Stimulated activated naive CD4-positive, alpha-beta T cell treated with Interleukin-2 at 50 U/mL for 16 hours (primary cell): ENCODE data around the gene FYB1.
A peak's percentile ranks its signal among the peaks of the same experiment; 100 is the strongest.

Experiments used
- DNase-seq: peaks from one replicate; lab custom pipeline; 2025; lab: John Stamatoyannopoulos, UW

FYB1 gene

GRCh38 chr5:39082995-39083394 is 136.4 kb downstream of the FYB1 start:
- no peak for DNase-seq

DNA sequence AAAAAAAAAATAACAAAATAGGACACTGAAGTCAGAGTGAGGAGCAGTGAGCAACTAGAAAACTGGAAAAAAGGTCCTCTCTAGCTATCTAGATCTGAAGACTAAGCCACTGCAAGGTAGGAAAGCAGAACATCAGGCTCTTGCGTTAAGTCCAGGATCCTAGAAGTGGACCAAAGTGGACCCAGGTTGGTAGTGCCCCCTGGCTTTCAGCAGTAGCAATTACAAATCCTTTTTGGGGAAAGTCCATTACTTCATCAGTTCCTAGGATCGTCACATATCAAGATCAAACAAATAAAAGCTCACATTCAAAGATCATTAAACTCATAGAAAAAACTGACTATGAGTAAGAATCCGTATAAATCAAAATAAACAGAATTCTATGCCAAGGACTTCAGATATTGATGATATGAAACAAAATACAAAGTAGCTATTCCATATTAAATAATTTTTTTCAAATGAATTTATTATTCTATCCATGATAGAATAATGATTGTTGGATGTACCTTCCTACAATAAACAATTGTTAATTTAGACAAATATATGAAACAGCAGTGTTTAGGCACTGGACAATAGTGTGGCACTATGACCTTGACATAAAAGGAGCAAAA is 138.7 kb downstream of the FYB1 start:
- DNase-seq, result peak; percentile 5

GRCh38 chr5:39080168-39080567 is 139.2 kb downstream of the FYB1 start:
- DNase-seq, result no peak

DNA sequence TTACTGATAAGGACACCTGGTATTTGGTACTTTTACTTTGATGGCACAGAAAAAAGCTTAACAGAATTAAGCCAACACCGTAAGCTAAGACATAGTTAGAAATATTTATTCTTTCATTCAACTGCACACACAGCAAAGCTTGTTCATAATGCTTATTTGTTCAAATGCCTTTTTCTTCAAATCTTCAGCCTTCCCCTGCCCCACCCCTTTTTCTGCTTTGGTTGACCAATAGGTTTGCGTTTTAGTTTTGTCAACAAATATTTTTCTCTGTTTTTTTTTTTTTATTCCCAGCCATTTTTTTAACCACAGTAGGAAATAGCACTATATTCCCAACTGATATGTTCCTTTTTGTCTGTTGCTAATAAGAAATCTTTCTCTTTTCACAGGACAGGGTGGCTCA is 140.2 kb downstream of the FYB1 start:
- no peak for DNase-seq

DNA sequence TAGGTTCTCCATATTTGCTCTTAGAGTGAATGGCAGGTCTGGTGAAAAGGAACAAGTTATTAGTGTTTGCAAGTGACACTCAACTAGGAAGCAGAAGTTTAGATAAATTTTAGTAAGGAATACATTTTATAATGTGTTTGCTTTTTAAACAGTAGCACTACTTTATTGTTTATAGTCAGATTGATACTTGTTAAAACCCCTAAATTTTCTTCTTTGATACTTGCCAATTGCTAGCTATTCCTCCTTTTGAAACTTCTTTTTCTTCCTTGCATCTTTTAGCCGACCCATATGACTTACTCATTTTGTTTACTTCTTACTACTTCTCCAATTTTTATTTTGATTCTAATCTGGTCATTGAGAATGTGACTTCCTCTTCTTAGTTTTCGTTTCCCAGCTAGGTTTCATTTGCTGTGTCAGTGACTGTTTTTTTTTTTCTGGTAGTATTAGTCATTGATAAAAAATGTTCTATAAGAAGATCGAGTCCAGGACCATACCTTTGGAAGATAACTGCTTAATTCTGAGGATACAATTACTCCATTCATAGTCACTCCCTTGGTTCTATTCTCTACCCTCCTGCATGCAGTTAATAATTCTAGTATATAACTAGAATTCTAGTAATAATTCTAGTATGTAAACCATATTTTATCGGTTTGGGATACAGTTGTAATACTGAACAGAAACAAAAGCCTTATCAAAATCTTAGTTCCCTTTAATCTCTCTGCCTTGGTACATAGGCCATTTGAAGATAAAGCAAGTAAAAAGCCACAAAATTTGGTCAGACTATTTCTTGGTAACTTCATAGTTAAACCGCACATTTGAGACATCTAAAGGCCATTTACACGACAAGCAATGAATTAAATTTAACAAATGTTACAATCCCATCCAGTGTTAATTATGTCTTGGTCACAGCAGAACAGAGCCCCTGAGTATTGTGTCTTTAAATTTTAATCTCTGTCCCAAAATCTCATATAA is 142.3 kb downstream of the FYB1 start:
- no peak for DNase-seq

GRCh38 chr5:39076101-39076756 is 143.1 kb downstream of the FYB1 start:
- DNase-seq, result no peak

DNA sequence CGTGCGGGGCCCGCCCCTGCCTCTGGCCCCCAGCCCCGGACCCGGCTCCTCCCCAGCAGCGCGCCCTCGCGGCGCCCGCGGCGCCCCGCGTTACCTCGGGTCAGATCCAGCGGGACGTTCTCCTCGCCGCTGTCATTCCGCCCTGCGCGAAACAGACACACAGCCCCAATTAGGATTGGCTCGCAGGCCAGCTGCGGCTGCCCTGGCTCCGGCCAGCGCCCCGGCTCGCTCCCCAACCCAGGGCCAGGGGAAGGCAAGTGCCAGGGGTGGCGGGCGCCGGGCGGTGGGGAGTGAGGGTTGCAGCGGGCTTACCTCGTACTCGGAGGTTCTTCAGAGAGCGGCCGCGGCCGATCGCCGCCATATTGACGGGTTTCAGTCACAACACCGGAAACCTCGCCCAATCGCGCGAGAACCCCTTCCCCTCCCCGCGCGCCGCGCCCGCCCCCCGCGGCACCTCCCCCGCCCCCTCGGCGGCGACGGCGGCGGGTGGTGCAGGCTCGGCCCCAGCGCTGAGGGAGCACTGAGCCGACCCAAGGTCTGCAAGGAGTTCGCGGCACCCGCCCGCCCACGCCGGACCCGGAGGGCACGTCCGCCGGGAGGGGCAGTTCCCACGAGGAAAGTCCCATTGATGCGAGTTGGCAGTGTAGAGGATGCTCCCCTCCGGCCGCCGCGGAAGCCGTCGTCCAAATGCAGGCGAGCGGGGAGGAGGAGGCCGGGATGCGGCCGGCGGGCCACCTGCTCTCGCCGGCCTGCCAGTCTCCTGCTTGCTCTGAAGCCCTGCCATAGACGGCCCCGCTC is 145.1 kb downstream of the FYB1 start, which contains the start of gene RICTOR:
Gene RICTOR, minus strand, starts transcription at position 383 of the 798 bp plus-strand sequence. Its CDS starts 22 bp downstream, at position 361.
- peak; percentile 88 for DNase-seq

DNA sequence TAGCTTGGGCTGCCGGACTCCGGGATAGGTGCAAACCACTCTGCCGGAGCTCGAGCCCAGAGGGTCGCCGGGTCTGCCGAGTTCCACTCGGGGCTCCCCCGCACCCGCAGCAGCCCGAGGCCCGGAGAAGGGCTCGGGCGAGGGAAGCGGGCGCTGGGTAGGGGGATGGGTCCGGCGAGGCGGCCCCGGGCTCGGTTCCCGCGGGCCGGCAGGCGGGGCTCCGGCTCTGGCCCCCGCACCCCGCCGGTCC is 145.7 kb downstream of the FYB1 start:
- no peak for DNase-seq

- peak; percentile 38 for DNase-seq
Measured at GRCh38 chr5:39072925-39073766, 146.2 kb downstream of the FYB1 start.

DNA sequence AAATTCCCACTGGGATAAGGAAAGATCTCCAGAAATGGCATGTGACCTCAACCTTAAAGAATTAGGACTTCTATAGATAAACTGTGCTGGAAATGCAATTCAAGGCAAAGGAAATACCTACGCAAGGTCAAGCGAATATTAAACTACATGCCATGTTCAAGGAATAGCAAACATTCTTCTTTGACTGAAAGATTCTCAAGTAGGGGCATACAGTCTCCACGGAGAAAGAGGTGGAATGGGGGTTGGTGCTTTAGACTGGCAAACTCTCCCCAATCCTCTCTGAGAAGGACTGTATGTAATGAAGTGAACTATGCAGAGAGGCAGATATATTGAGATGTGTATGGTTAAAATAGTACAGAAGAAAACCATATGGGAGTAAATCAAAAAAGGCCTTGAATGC is 151.3 kb downstream of the FYB1 start:
- DNase-seq, result no peak

DNA sequence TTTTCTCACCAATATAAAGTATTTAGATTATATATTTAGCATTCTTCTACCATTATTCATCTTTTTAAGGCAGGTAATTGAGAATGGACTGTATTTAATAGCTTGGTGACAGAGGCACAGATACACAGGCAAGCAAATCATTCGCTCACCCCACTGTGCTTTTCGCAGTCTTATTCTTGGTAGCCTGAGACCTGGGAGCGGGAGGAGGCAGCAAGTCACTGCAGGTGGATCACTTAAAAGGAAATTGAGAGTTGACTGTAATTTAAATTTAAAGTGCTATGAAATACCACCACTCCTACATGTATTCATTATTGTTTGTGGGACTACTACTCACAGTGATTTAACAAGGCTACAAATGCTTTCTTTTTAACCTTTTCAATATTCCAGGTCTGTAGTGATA is 154.9 kb downstream of the FYB1 start:
- no peak for DNase-seq

- DNase-seq, result no peak
Measured at GRCh38 chr5:39063037-39063436, 156.3 kb downstream of the FYB1 start.

GRCh38 chr5:39062530-39062929 is 156.8 kb downstream of the FYB1 start:
- no peak for DNase-seq

- DNase-seq, result no peak
Measured at GRCh38 chr5:39062104-39062503, 157.3 kb downstream of the FYB1 start.

- DNase-seq, result no peak
Measured at GRCh38 chr5:39059064-39059463, 160.3 kb downstream of the FYB1 start.

DNA sequence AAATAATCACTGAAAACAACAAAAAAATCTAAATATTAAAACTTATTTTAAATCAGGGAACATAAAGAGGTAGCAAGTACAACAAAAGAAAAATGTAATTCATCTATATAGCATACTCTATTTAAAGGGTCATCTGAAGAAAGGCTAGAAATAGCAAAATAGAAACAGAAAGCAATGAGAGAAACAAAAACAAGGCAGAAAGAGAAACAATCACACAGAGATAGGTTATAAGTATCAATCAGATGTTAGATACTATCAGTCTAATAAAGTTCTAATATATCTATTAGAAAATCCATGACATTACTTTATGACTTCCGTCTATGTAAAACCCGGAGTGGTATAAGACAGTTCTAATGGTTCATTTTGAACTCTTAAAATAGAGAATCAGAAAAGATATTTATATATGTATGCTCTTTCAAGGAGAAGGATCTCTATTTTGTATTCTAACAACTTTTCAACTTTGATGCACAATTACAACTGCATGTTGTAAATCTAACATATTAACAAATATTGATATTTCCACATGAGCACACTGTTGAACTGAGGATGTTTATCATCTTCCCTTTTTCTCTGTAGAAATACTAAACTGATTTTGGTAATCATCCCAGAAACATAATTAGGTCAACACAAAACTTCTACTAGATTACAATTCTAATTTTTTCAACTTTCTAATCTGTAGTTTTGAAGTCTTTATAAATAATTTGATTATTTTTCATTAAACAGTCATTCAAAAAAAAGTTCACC is 161.0 kb downstream of the FYB1 start:
- DNase-seq, result no peak

DNA sequence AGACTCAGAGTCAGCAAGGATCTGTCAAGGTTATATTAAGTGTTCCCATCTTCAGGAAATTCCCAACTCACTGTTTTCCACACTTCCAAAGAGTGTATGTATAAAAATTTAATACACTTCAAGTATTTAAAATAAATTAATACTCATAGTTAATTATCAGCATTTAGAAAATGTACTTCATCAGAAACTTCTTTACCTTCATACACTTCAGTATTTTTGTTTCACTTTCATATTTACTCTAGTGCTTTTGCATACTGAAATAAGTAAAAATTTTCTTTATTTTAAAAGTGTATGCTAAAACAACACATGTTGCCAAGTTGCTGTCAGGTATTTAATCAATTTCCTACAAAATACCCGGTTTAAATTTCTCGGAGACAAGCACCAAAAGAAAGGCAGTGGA is 161.6 kb downstream of the FYB1 start:
- DNase-seq, result no peak

DNA sequence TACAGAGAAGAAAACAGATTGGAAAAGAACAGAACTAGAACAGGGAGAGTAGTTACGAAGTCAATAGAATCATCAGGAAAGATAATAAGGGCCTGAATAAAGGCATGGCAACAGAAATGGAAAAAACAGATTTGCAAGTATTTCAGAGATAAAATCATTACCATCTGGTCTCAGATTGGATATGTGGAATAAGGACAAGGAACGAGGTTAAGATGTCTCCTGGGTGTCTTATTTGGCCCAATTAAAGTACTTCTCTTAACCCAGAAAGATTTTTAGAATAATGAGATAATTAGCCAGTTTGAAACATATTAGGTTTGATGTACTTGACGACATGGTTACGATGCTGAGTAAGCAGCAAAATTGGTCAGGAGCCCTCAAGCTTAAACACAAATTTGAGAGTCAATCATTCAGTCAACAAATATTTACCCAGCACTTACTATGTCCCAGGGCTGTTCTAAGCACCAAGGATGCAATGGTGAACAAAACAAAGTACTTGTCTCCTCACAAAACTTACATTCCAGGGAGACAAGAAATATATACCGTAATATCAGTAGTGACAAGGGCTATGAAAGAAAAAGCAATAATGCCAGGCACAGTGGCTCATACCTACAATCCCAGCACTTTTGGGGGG is 163.5 kb downstream of the FYB1 start:
- no peak for DNase-seq
